ENCODE results near the gene ZNF516.

Gene ZNF516

DNA sequence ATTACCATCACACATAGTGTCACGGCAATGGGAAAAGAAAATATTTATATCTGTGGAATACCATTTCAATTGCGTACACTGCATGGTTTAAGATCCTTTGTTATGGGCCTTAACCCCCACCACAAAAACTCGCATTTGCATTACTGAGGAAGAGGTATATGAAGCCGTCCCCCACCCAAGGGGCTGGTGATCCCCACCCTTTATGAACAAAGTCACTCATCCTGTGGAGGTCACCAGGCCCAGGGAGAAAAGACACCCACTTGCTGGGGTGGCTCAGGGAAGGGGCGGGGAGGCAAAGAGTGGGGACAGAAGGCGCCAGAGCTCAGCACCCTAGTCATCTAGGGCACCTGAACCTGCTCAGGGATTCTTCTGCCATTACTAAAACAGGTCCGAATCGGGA lies 133.8 kb downstream of the ZNF516 start:
- FAIRE-seq, result no peak

DNA sequence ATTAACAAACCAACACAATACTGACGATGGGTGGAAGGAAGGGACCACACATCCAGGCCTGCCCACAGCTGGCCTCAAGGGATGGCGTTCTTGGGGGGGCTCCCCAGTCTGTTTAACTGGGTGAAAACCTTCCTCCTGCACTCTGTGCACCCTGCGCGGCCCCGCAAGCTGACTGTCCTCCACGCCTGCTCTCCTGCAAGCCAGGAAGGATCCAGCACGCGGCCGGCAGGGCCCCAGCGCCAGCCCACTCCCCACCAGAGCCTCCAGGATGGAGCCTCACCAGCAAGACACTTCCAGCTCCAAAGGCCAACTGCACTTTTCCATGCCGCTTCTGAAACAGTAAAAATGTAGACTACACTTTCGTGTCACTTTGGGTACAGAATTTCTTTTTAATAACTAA lies 135.1 kb downstream of the ZNF516 start:
- FAIRE-seq, result no peak

DNA sequence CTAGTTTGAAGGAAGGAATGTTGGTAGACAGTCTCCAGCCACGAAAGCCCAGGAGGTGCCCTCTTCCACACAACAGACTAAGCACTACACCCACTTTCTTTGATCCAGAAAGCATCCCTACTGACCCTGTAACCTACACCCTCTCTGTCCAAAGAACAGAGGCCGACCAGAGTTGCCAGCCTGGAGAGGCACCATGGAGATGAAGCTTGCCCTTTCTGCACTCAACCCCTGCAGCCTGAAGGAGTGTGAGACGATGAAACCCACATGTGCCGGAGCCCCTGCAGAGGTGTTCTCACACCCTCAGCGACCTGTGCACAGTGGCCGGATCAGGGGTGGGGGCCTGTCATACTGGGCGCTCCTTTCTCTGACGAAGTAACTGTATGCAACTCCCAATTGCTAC lies 136.3 kb downstream of the ZNF516 start:
- no peak for FAIRE-seq

DNA sequence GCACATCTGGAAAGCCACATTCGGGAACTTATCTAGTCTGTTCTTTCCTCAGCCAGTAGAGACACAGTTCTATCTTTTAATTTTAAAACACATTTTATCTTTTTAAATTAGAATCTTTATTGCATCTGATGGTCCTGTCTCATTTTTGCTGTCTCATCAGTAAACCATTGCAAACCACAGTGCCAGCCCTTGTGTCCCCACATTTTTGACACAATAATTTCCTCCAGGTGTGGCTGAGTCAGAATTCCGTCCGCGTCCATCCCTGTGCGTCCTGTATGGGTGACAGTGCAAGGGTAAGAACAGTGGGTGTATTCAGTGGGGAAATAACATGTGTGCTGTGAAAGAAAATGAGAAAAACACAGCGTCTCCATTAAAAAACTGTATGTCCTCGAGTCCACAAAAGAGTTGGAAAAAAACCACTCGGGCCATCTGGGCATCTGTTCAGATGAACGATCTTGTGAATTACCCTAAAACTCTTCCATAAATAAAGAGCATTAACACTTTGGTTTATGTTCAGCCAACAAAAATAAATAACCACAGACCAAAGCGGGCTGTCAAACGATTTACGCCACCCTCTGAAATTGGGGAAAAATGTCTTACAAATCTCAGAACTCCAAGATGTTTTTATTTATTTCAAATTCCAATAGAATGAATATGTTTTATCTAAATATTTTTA lies 137.3 kb downstream of the ZNF516 start:
- no peak for FAIRE-seq

DNA sequence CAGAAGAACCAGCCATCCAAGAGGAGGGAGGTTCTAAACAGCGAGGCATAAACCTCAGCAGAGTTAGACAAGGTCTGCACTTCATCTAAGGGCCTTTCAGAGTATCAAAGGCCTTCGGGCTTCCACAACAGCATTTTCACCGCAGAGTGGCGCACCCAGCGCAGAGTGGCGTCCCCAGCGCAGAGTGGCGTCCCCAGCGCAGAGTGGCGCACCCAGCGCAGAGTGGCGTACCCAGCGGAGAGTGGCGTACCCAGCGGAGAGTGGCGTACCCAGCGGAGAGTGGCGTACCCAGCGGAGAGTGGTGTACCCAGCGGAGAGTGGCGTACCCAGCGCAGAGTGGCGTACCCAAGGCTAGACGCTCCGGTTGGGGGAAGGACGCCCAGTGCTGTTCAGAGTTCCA lies 137.9 kb downstream of the ZNF516 start:
- no peak for FAIRE-seq

DNA sequence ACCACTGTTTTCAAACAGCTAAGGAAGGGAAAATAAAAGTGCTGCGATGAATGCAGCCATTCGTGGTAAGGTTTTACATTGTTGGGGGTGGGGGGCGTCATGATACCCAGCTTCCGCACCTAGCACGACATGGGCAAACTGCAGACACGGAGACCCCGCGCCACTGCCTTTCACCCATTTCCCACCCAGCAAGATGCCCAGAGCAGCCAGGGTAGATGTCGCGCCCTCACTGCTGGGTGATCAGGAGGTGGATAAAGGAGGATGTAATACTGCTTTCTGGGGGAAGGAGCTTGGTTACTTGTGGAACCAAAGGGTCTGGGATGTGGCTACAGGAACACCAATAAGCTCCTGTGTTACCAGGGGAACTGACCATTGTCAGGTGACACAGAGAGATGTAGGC lies 138.4 kb downstream of the ZNF516 start:
- FAIRE-seq, result no peak

DNA sequence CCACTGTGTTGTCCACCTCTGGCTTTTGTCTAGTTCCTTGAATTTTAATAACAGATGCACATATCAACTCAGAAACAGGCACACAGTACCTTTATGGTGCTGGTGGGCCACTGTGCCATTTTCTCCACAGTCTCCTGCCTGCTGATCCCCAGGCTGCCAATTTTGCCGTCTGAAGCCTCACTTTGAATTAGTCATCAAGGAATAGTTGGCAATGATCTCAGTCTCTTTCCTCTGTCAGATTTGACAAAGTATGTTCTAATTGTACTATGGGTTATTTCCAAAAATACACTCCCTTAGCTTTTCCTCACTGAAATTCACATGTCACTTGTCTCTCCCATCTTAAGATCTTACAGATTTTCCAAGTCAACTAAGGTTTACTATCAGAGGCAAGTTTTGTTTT lies 140.7 kb downstream of the ZNF516 start:
- no peak for FAIRE-seq

DNA sequence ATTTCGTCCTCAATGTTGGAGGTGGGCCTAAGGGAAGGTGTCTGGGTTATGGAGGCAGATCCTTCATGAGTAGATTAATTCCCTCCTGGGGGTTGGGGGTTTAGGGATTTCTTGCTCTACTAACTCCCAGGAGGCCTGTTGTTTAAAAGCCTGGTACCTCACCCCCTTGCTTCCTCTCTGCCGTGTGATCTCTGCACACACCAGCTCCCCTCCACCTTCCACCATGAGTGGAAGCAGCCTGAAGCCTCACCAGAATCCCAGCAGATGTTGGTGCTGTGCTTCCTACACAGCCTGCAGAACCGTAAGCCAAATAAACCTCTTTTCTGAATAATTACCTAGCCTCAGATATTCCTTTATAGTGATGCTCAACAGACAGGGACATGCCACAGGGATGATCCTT lies 141.5 kb downstream of the ZNF516 start:
- FAIRE-seq, result no peak

DNA sequence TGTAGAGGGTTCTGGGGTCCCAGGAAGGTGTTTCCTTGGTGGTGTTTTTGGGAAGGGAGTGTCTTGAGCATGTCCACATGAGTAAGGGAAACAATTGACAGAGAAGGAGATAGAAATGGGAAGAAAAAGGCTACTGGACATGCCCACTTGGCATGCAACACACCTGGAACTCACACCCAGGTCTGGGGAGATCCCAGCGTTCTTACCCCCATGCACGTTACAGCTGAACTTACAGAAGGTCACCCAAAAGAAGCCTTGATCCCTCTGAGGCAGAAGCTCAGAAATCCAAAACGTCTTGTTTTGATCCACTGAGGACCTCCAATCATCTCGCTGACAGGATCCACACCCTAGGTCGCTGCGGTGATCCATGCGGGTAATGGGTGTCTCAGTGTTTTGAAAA lies 142.0 kb downstream of the ZNF516 start:
- FAIRE-seq, result no peak

DNA sequence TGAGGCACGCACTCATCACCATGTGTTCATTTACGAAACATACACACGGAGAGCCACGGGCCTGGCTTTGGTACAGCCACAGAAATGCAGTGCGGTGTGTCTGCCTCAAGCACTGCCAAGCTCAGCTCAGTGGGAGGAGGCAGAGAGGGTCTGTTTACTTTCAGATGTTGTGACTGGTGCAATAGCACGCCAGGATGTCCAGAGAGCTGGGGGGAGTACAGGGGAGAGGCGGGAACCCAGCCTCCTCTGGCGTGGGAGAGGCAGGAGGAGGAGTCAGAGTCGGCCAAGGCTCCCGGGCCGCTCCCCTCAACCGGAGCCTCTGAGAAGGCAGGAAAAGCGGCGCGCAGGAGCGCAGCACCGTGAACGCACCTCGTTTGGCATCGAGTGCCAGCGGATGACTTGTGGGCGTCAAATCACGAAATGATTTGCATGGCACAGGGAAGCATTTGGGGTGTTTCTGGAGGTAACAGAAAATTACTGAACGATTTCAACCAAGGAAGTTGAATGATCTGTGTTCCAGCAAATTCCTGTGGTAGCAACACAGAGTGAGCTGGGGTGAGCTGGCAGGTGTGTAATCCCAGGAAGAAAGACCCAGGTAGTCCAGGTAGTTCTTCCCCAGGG lies 143.0 kb downstream of the ZNF516 start:
- FAIRE-seq, result no peak

DNA sequence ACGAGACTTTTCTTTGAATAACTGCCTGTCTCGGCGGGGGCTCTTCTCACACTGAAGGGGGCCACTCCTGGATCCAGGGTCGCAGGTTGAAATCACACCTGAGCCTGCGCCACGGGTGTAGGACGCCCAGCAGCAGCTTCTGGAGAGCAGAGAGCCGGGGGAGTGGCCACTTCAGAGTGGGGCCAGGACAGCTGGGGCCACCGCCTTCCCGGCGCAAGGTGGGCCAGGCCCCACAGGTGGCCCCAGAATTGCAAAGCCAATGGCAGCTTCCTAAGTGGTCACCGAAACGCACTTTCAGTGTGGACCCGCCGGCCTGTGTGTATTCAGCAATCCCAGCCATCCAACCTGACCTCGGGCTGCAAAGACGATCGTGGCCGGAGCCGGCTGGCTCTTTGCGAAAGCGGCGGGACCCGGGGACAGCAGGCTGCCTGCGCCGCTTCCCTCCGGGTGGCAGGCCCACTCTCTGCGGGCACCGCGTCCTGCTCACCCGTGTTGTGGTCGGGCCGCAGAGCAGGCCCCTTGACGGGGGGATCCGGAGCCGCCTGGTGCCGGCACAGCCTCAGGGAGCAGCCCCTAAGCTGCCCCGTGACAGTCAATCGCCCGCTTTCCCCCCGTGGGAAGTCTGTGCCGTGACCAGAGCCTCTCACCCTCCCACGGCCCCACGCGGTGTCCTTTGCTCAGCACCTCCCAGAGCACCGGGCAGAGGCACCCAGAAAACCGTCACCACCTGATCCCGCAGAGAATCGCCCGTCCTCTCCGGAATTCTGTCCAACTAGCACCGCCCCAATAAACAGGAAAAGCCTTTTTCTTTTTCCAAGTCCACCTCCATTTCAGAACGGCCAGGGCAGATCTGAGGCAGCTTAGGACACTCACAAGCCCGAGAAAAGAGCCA lies 144.7 kb downstream of the ZNF516 start:
- FAIRE-seq, result no peak

DNA sequence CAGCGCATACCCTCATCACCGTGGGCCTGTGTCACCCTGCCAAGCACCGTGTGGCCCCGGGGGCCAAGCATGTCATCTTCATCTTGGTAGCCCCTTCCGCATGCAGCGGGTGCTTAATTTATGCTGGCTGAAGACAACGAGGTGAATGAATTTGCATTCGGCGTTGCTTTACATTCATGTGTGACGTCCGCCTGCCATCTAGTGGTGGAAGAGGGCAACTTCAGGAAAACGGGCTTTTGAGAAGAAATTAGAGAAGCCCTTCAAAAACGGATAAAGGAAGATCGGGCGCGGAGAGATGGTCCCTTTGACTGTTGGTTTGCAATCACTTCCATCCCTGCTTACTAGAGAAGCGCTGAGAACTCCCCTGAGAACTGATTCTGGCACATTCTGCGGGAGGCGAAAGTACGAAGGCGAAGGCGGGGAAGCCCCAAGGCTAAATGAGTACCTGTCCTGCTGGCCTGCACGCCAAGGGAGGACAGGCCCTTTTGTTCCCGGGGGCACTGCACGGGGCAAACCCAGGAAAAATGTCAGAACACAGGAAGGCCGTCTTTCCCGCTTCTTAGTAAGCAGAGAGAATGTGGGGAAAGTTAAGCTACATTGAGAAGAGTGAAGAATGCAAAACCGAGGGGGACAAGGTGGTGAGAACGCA lies 145.9 kb downstream of the ZNF516 start:
- FAIRE-seq, result no peak

DNA sequence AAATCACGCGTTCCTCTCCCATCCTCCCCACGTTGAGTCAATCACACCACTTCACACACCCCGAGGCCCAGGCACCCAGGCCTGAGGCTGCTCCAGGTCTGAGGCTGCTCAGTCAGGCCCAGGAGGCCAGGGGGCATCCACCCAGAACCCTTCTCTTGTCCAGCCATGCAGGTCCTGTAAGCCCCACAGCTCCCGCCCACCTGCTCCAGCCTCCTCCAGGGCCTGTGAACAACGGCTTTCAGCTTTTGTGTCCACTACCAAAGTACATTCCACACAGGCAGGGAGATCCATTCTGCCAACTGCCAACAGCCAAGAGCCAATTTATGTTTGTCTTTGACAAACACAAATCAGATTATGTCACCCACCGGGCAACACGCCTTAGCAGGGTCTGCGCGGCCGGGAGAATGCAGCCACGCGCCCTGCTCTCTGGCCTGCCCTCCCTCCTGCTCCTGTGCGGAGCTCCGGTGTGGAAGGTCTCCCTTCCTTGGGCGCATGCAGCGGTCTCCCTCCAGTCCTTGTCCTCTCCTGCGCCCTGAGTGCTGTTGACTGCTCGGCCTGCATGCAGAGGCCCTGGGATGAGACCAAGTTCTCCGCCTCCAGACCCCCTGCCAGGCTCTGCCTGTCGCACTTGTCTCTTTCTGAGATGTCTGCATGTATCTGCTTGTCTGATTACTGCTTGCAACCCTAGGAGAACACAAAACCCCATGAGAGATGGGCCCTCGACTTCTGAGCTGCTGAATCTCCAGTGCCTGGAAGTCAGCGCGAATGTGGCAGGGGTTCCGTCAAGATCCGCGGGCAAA lies 146.6 kb downstream of the ZNF516 start:
- no peak for FAIRE-seq

DNA sequence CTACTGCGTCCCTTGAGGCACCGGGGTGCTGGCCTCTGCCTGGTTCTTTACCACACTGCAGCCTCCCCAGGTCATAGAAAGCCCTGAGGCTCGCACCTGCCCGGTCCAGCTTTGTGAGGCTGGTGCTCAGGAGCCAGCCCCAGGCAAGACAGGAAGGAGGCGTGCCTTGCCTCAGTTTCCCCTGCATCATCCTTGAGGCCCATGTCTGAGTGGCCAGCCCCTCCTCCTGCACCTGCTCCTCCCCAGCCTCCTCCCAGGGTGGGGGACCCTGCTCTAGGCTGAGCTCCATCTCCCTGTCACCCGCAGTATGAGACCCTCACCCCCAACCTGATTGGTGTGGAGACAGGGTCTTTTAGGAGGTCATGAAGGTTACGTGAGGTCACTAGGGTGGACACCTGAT lies 147.7 kb downstream of the ZNF516 start:
- no peak for FAIRE-seq

DNA sequence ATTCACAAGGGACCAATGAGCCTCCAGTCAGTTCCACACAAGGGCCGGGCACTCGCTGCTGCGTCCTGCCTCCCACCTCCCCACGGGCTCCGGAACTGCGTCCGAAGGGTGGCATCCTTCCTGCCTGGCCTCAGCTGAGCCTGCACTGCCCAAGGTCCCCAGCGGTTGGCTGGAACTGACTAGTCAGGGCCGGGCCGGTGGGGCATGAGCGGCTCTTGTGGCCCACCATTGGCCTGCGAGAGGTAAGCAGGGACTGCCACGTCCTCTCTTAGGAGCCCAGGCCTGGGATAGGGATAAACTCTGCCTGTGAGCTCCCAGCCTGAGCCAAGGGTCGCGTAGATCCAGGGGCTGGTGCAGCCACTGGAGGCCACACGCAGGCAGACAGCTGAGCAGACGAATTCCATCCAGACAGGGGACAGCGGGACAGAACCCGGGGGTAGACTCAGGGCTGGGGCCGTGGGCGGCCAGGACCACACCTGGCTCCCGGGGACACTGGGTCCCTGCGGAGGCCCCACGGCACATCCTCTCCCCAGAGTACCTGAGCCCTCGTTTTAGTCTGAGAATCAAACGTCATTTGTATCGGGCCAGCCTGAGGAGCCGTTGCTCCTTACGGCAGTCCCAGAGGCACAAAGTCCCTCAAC lies 148.4 kb downstream of the ZNF516 start:
- FAIRE-seq, result no peak

DNA sequence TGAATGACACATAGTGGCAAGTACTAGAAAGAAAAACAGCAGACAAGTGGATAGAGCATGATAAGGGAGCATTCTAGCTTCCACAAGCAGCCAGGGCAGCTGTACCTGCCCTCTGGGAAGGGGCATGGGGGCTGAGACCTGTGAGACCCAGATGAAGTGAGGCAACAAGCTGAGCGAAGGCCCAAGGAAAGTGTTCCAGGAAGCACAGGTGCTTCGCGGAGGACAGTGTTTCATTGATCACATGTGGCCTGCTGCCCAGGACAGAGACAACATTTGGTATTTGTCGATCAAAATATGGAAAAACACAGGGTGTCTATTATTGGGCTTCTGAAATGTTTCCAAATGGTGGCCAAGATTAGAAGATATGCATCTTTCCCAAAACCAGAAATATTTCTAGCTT lies 149.1 kb downstream of the ZNF516 start:
- no peak for FAIRE-seq

DNA sequence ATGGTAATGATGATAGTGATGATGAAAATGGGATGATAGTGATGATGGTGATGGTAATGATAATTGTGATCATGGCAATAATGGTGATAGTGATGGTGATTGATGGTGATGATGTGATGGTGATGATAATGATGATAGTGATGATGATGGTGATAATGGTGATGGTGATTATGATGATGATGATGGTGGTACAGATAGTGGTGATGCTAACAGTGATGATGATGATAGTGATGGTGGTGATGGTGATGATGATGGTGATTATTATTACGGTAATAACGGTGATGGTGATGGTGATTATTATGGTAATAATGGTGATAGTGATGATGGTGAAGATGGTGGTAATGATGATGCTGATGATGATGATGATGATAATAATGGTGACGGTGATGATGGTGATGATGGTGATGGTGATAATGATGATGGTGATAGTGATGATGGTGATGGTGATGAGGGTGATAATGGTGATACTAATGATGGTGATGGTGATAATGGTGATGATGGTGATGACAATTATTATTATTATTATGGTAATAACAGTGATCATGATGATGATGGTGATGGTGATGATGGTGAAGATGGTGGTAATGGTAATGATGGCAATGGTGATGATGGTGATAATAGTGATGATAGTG lies 151.0 kb downstream of the ZNF516 start:
- FAIRE-seq, result no peak

DNA sequence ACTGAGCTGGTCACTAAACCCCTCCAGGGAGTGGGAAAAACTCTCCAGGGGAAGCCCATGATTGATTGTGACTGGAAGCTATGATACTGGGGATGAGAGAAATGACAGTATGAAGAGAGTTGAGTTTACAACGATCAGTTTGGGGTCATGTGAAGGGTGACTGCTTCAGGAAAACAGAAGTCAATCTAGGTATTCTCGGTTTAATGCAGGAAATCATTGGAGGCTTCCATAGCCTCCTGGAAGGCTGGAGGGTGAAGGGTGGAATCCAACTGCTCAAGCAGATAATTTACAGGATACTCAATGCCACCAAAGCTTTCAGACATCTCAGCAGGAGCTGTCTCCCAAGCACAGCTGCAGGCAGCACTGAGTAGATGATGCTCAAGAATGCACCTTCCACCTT lies 154.6 kb downstream of the ZNF516 start:
- no peak for FAIRE-seq

DNA sequence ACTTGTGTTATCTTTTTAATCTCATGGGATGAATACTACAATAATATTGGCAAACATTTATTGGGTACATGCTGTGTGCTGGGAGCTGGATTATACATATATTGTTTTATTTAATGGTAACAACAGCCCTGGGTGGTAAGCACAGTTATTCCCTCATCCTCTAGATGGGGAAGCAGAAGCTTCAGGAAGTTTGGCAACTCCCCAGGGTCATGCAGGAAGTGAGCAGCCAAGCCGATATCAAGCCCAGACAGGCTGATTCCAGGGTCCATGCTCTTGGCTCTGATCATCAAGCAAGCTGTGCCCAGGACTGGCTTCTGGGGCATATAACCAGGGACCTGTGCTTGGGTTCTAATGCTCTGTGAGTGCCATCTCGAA lies 155.8 kb downstream of the ZNF516 start:
- FAIRE-seq, result no peak

DNA sequence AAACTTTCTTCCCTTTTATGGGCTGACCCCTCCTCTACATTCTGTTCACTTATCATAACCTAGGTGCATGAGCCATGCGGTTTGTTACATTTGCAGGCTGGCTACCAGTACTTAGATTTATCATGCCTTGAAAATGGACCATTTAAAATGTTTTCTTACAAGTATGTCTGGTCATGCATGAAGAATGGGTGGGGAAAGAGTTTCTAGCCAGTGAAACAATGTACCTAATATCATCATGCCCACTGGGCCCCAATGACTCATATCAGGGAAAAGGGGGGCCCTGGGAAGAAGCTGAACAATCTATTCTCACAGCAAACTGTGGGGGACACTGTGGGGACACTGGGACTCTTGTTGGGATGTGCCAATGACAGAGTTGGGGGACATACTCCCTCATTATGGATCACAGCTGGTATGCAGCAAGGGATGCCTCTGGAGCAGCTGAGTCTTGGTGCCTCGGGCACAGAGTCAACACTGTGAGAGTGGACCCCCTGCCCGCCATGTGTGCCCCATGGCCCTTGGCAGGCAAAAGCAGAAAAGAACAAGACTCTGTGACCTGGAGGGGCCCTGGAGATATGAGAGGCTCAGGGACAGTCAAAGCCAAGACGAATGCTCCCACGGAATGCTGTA lies 156.3 kb downstream of the ZNF516 start:
- no peak for FAIRE-seq

DNA sequence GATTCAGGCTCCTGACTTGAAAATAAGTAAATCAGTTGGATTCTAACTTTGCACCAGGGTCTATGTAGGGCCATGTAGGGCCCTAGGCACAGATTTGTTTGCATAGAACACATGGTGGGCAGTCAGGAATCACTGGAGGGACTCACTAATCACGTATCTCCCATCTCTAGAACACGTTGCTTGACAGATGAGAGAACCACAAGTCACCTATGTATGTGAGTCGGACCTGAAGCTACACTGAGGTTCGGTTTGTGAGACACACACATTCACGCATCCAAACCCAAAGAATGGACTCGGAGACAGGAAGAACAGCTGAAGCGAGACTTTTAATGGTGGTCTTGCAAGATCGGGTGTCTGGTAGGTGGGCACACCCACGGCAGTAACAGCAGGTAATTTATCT lies 157.0 kb downstream of the ZNF516 start:
- FAIRE-seq, result no peak
